ENCODE results near the gene LRCH2. TPM values are rescaled to one million over a fixed set of nuclear protein-coding genes. Genes with fewer than 3 reads are reported as not detected.

The LRCH2 gene
- total RNA-seq, 1 donor from 2014 or later = 24.9 TPM

DNA sequence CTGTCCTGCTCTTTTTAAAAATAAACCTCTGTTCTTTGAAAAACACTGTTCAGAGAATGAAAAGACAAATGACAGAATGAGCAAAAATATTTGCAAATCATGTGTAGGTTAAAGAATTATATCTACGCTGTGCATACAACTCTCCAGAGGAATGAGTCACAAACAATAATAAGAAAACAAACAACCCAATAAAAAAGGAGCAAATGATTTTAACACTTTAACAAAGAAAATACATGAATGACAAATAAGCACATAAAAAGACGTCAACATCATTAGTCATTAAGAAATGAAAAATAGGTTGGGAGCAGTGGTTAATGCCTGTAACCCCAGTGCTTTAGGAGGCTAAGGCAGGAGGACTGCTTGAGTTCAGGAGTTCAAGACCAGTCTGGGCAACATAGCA, 21.1 kb upstream of the LRCH2 start:
- no peaks in the 10 kb centered on the region for H3K27me3 ChIP-seq
- no peaks in the 10 kb centered on the region for H3K36me3 Mint-ChIP-seq
- no peaks in the 10 kb centered on the region for H3F3A ChIP-seq (ENCODE audit: low read depth)
- H4K20me1 ChIP-seq (ENCODE audit: low read depth) = no peaks in the 10 kb centered on the region
- no peaks in the 10 kb centered on the region for H3K79me2 ChIP-seq (ENCODE audit: low read depth)
- H3K27me3 Mint-ChIP-seq (ENCODE audit: insufficient read depth, low read depth) = no peaks in the 10 kb centered on the region
- H3K9me3 Mint-ChIP-seq = no peaks in the 10 kb centered on the region
- no peaks in the 10 kb centered on the region for H3K9me3 ChIP-seq (ENCODE audit: low read depth)
- H3K27ac ChIP-seq = no peak overlapping the region
- H3K9ac ChIP-seq = no peak overlapping the region
- no peak overlapping the region for H3K4me2 ChIP-seq
- H2AFZ ChIP-seq (replicated peaks) = no peak overlapping the region
- H3K4me3 Mint-ChIP-seq = no peak overlapping the region
- no peak overlapping the region for H3K27ac Mint-ChIP-seq
- TF ChIP-seq, protein P1, sequence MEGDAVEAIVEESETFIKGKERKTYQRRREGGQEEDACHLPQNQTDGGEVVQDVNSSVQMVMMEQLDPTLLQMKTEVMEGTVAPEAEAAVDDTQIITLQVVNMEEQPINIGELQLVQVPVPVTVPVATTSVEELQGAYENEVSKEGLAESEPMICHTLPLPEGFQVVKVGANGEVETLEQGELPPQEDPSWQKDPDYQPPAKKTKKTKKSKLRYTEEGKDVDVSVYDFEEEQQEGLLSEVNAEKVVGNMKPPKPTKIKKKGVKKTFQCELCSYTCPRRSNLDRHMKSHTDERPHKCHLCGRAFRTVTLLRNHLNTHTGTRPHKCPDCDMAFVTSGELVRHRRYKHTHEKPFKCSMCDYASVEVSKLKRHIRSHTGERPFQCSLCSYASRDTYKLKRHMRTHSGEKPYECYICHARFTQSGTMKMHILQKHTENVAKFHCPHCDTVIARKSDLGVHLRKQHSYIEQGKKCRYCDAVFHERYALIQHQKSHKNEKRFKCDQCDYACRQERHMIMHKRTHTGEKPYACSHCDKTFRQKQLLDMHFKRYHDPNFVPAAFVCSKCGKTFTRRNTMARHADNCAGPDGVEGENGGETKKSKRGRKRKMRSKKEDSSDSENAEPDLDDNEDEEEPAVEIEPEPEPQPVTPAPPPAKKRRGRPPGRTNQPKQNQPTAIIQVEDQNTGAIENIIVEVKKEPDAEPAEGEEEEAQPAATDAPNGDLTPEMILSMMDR (IDR thresholded peaks at IDR 0.05) = no peak
- TF ChIP-seq EZH2 (IDR thresholded peaks at IDR 0.05) = no peak
- TF ChIP-seq EZH2phosphoT487 (IDR thresholded peaks at IDR 0.05) = no peak
- H3K36me3 ChIP-seq = no peaks in the 10 kb centered on the region
- H3K4me1 ChIP-seq = no peaks in the 10 kb centered on the region
- no peak overlapping the region for H3K4me3 ChIP-seq
- H3K4me1 Mint-ChIP-seq = peaks cover 16% of the 10 kb centered on the region
- DNase-seq (ENCODE audit: low spot score) = no peak

GRCh38 chrX:115251458-115252233, 17.8 kb upstream of the LRCH2 start:
- no peak for DNase-seq (ENCODE audit: low spot score)
- Histone ChIP-seq H3K27me3 (no peaks in the 10 kb centered on the region), H3K9ac (no peak overlapping the region), H2AFZ (replicated peaks) (no peak overlapping the region), H3K79me2 (ENCODE audit: low read depth) (no peaks in the 10 kb centered on the region), H3K9me3 (ENCODE audit: low read depth) (no peaks in the 10 kb centered on the region), H3K4me2 (no peak overlapping the region), H3K4me3 (no peak overlapping the region), H3K36me3 (no peaks in the 10 kb centered on the region), H3K4me1 (no peaks in the 10 kb centered on the region), H3K27ac (no peak overlapping the region), H3F3A (ENCODE audit: low read depth) (no peaks in the 10 kb centered on the region), H4K20me1 (ENCODE audit: low read depth) (no peaks in the 10 kb centered on the region)
- H3K36me3 Mint-ChIP-seq = no peaks in the 10 kb centered on the region
- H3K27me3 Mint-ChIP-seq (ENCODE audit: insufficient read depth, low read depth) = no peaks in the 10 kb centered on the region
- H3K9me3 Mint-ChIP-seq = no peaks in the 10 kb centered on the region
- no peak overlapping the region for H3K4me3 Mint-ChIP-seq
- TF ChIP-seq, protein P1 (IDR thresholded peaks at IDR 0.05) = no peak
- TF ChIP-seq EZH2 (IDR thresholded peaks at IDR 0.05) = no peak
- no peak for TF ChIP-seq EZH2phosphoT487 (IDR thresholded peaks at IDR 0.05)
- H3K27ac Mint-ChIP-seq = no peak overlapping the region
- H3K4me1 Mint-ChIP-seq = no peaks in the 10 kb centered on the region

DNA sequence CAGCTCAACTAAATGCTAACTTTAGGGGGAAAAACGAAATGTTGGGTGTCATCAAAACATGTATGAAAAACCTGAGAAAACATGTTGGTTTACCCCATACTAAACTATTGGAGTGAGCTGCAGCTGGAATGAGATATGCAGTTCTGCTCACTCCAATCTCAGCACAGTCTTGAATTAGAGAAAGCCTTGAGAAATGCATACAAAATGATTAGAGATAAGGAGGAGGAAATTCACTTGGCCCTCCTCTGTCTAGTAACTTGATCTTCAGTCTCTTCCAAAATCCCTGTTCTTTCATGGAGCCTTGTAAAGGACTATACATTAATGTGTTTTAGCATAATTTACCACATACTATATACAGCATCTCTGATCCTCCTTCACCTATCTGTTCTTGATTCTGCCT, 3.2 kb upstream of the LRCH2 start:
- Histone ChIP-seq H3K4me2 (no peak overlapping the region), H3K9ac (no peak overlapping the region), H3K4me3 (no peak overlapping the region), H3K27me3 (no peaks in the 10 kb centered on the region), H3F3A (ENCODE audit: low read depth) (no peaks in the 10 kb centered on the region), H3K79me2 (ENCODE audit: low read depth) (peaks cover 15% of the 10 kb centered on the region), H3K9me3 (ENCODE audit: low read depth) (no peaks in the 10 kb centered on the region), H2AFZ (replicated peaks) (no peak overlapping the region), H3K27ac (no peak overlapping the region), H3K36me3 (no peaks in the 10 kb centered on the region), H4K20me1 (ENCODE audit: low read depth) (no peaks in the 10 kb centered on the region), H3K4me1 (peaks cover 12% of the 10 kb centered on the region)
- TF ChIP-seq EZH2 (IDR thresholded peaks at IDR 0.05) (no peak), EZH2phosphoT487 (IDR thresholded peaks at IDR 0.05) (no peak)
- TF ChIP-seq, protein P1 (IDR thresholded peaks at IDR 0.05) = no peak
- Mint-ChIP-seq H3K27ac (no peak overlapping the region), H3K4me1 (peaks cover 18% of the 10 kb centered on the region), H3K4me3 (no peak overlapping the region), H3K9me3 (no peaks in the 10 kb centered on the region), H3K27me3 (ENCODE audit: insufficient read depth, low read depth) (no peaks in the 10 kb centered on the region), H3K36me3 (no peaks in the 10 kb centered on the region)
- no peak for DNase-seq (ENCODE audit: low spot score)
